CD4-positive, alpha-beta T cell treated with Interleukin-15 for 4 hours (primary cell): ENCODE measurements around the gene ARHGAP25.

Experiments
- DNase-seq: peaks from one replicate; pipeline ENCODE4 v3.0.0-alpha.2; 2020; ENCODE audit warnings: low spot score

ARHGAP25 gene

DNA sequence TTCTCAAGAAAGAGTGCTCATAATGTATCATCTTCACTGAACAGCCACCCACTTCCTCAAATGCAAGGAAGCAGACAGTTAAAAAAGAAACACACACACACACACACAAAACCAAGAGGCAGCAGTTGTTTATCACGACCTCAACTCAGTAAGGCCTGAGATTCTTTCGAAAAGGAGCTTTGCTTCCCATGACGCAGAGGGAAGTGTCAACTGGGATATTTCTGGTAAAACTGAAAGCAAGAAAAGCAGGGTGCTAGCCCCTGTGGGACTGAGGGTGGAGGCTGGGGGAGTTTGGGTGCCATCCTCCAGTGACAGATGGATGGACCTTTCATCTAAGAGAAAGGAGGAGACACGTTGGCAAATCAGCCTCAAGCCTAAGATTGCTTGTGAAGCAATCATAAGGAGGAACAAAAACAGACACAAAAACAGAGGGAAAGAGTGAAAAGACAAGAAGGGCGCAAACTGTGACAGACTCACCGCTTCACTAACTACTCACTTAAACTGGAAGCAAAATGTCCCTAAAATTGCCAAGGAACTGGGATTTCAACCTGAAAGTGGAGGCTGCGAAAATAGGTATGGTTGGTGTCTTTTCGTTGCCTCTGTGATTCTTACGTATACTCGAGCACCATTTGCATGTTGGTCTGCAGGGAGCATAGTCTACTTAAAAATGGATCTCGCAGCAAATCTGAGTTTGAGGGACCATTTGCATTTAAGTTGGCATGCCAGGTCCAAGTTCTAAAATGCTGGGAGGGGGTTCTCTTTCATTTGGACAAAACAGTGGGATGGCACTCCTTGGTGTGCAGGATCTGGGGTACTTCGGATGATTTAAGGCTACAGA, at the start of gene ARHGAP25:
TSS of gene ARHGAP25 (plus strand) at position 124 of the 838 bp plus-strand sequence. CDS start at position 513, 389 bp downstream.
- DNase-seq = peak; percentile 75

- DNase-seq = no peak
These were observed 48.4 kb upstream of the ARHGAP25 start for GRCh38 chr2:68686178-68686577.

- DNase-seq = no peak
These were observed 47.6 kb upstream of the ARHGAP25 start for GRCh38 chr2:68687018-68687417.

- DNase-seq = no peak
These were observed 44.8 kb upstream of the ARHGAP25 start for GRCh38 chr2:68689553-68690537.

- no peak for DNase-seq
These were observed 43.8 kb upstream of the ARHGAP25 start for GRCh38 chr2:68690851-68691250.

DNA sequence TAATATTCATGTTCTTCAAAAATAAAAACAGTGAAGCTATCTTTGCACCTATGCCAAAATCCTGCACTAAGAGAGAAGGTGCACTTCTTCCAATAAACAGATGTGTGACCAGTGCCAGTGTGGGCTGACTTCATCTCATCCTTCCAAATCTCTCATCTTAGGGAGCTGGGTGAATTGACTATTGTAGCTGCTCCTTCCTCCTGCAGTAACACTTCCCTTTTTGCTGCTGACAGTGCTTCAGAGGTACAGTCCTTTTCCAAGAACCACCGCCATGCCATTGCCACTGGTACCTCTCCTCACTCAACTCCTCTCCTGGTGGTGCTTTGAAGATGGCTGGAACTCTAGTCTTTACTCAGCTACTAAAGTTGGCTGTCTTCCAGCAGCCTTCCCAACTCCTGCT, 42.1 kb upstream of the ARHGAP25 start:
- DNase-seq = no peak

DNA sequence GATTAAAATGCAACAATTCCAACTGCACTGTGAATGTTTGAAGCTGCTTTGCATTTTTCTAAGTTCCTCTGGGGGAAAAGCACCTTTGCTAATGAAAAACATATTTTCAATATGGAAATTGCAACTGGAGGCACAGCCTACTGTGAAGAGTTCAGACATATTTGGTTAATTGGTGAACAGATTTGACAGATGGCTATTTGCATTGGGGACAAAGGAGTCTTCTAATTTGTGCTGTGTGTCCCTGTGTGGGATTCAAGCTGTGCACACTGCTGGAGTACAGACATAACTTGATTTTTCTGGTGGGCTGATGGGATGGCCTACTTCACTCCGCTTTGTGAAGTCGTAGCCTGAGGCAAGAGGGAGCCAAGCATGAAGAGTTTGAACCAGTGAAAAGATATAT, 40.7 kb upstream of the ARHGAP25 start:
- DNase-seq = no peak

DNA sequence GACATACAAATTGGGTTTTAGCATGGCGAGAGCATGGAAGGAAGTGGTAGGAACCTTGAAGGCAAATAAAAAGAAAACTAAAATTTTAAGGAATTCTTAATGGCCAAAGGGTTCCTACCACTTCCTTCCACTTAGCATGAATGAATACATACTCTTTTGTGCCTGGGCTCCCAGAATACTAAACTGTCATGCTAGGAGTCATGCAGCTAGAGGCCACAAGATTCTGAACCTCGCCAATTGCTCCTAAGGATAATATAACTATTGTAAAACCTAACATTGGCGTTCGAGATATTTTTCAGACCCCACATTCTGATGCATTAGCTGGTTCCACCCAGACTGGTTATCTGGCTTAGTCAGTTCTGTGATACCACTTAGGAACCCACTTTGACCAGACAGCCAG, 38.6 kb upstream of the ARHGAP25 start:
- no peak for DNase-seq

- DNase-seq = no peak
These were observed 38.1 kb upstream of the ARHGAP25 start for GRCh38 chr2:68696554-68696953.

- DNase-seq = no peak
These were observed 35.8 kb upstream of the ARHGAP25 start for GRCh38 chr2:68698567-68699377.

DNA sequence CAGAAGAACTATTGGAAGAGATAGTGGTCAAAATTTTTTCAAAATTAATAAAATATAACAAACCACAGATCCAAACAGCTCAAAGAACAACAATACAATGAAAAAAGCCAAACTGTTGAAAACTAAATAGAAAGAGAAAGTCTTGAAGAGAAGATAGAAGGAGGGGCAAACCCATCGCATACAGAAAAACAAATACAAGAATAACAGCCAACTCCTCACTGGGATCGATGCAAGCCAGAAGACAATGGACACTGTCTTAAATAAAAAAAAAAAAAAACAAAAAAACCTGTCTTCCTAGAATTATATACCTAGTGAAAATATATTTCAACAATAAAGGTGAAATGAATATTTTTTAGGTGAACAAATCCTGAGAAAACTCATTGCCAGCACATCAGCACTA, 34.1 kb upstream of the ARHGAP25 start:
- no peak for DNase-seq

DNA sequence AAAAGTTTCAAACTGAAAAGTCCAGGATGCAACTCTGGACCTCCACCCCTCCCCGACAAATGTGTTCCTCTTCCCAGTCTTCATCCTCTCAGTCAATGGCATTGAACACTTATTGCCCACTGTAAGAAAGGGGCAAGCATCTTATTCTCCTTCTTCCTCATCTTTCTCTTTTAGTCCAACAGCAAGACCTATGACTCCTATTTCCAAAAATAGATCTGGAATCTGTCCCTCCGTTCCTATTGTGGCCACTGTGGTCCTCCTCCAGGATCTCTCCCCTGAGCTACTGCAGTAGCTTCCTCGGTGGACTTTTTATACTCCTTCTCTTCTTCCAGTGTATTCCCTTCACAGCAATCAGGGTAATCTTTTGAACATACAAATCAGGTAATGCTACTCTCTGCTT, 28.0 kb upstream of the ARHGAP25 start:
- DNase-seq = no peak

- DNase-seq = no peak
These were observed 26.0 kb upstream of the ARHGAP25 start for GRCh38 chr2:68708629-68709028.

GRCh38 chr2:68709421-68709911, 25.1 kb upstream of the ARHGAP25 start:
- DNase-seq = peak; percentile 43

DNA sequence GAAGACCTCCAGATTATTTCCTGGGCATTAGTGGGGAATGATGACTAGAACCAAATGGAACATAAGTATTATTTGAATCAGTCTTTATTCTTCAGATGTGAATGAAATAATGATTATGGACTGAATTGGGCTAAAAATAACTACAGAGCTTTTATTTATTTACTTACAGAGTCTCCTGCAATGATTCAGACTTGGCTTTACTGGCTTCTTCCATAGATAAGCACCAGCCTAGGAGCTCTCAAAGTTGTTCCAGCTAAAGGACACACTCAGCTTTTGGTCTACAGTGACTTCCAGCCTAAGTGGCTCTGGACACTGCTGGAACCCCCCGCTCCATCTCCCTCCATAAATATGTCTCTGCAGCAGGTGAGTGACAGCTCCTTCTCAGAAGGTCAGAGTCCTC, 24.3 kb upstream of the ARHGAP25 start:
- DNase-seq = no peak

GRCh38 chr2:68710756-68711155, 23.9 kb upstream of the ARHGAP25 start:
- no peak for DNase-seq

- peak; percentile 50 for DNase-seq
These were observed 19.7 kb upstream of the ARHGAP25 start for GRCh38 chr2:68714866-68715265.

DNA sequence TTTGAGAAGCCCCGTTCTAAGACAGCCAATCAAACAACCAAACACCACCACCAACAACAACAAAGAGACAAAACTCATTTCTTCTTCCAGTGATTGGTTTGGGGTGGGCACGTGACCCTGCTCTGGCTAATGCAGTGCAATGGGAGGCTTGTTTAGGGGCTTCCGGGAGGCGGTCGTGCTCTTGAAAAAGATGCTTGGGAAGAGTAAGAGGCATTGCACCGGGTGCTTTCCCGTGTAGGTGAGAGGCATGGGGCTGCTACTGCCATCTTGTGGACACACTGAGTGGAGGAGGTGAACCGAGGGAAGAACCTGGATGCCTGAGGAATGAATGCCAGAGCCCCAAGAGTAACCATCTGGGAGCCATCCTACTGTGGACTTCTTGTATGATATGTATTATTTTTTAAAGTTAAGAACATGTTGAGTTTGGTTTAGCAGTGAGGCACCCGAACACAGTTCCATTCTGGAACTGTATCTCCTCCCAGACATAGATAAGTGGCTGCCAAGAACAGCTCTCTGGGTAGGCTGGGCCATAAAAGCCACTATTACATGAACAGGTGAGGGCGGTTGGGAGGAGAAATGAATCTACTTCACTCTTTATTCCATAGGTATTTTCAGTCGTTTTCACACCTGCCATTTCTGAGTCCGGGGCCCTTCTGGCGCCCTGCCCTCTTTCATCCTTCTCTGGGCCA, 19.1 kb upstream of the ARHGAP25 start:
- peak; percentile 50 for DNase-seq

- peak; percentile 62 for DNase-seq
These were observed 17.9 kb upstream of the ARHGAP25 start for GRCh38 chr2:68716604-68717304.

DNA sequence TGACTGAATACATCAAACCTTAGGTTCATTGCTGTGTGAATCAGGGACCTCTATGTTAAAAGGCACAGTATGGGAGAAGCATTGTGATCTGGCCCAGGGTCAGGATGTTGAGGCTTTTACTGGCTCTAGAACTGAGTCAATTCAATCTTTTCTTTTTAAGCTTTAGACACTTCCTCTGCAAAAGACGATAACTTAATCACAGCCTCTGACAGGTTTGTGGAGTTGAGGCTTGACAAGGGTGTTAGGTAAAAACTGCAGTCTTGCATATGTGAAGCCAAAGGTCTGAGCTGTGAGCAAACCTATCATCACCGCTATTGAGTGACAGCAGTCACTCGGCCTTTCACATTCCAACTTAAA, 17.3 kb upstream of the ARHGAP25 start:
- peak; percentile 66 for DNase-seq

- DNase-seq = peak; percentile 65
These were observed 14.7 kb upstream of the ARHGAP25 start for GRCh38 chr2:68719912-68720311.
